ENCODE measurements around the gene ANKFN1.

- no peak for TF ChIP-seq CTCF (IDR thresholded peaks at IDR 0.05)
- TF ChIP-seq EZH2phosphoT487 (IDR thresholded peaks at IDR 0.05): no peak
Measured at GRCh38 chr17:56475116-56475515, 321.8 kb downstream of the ANKFN1 start.
